ENCODE results near the gene NRXN2.
"Not testable (repeated sequence)": the region's sequence is repeated elsewhere in the genome, so short reads cannot be mapped to it uniquely, and the experiment has no call there.

The NRXN2 gene

DNA sequence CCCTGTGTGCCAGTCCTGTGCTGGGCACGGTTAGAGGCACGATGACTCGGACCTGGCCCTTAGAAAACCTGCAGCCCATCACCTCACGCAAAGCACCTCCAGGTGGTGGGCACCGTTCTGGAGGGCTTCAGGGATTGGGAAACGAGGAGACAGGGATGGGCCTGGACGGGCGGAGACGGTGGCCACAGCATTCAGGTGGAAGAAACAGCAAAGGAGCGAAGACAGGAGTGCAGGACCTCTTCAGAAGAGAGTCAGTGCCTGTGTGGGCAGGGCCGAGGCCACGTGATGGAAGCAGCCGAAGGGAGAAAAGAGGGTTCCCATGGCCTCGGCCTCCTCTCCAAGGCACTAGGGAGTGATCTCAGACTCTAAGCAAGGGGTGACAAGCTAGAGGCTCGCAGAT, 140.1 kb downstream of the NRXN2 start:
- no peak for DNase-seq

DNA sequence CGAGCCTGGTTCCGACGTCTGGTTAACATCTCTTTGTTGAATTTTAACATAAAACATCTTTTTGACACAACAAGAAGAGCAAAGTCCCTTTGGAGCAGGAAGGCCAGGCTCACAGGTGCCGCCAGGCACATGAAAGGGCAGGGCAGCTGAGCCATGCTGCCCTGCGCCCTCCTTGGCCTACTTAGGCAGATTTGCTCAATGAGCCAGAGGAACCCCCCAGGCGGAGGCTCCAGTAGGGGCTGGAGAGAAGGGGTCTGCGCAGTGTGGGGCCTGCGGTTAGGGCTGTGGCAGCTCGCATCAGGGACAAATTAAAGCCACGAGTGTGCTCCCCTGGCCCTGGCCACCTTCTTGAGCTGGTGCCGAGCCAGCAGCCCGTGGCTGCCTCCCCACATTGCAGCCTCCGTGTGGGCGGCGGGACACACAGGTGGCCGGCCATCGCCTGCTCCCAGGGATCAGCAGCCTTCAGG, 141.9 kb downstream of the NRXN2 start:
- DNase-seq: no peak

DNA sequence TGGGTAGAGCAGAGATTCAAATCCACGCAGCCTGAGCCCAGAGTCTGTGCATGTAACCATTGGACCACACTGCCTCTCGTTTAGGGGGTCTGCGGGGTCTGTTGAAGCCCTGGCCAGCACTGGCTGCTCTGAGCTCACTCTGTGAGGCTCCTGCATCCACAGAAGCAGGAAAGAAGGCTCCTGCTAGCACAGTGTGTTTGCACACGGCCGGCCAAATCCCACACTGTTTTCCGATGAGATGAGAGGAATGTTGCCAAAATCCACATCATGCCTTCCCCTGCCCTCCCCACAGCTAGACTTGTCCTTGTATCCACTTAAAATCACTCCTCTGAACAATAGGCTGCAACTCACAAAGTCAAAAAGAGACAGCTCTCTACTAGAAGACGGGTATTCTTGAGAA, 142.6 kb downstream of the NRXN2 start:
- DNase-seq: no peak

DNA sequence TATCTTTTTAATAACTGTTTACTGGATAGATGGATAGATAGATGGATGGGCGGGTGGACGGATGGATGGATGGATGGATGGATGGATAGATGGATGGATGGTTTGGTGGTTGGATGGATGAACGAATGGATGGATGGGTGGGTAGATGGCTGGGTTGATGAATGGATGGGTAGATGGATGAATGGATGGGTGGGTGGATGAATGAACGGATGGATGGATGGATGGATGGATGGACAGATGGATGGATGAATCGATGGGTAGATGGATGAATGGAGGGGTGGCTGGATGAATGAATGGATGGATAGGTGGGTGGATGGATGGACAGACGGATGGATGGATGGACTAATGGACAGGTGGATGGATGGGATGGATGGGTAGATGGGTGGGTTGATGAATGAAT, 145.8 kb downstream of the NRXN2 start:
- DNase-seq: no peak

DNA sequence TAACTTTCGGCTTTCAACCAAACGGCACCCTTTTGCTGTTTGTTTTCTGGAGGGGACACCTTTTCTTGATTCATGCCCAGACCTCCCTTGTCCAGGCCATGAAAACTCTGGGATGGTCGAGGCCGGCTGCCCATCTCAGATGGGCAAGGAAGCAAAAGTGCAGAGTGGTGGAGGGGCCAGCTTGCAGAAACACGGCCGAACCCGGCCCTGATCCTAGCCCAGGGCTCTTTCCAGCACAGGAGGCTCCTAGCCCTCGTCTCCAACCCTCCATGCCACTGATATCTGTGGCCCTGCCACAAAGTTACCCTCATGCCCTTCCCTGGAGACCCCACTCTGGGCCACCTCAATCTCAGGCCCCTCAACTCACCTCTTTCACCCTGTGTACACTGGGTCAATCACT, 150.9 kb downstream of the NRXN2 start:
- DNase-seq: no peak

DNA sequence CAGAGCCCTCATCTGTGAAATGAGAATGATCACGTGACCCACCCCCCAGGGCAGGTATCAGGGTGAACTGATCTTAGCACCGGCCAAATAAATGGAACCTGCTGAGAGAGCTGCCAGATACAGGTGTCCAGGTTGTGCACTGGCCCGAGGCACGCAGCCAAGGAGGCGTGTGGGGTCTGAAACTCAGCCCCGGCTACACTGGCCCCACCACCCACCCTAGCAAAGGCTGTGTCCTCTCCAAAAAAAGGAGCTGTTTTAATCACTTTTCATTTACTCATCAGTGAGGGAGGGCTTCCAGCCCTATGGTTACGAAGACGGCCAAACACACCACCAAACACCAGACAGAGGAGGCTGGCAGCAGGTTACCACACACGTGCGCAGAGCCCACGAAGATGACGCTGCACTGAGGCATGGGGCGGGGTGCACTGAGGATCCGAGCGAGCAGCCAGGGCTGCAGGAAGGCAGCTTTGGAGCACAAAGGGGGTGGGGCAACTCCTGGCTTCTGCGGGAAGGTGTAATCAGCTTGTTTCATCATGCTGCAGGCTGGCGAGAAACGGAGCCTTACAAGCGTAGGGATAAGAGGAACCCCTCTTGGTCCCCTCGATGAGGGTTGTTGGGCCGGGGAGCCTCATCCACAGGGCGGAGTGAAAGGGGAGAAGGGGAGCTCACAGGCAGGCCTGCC, 151.4 kb downstream of the NRXN2 start:
- DNase-seq: no peak

DNA sequence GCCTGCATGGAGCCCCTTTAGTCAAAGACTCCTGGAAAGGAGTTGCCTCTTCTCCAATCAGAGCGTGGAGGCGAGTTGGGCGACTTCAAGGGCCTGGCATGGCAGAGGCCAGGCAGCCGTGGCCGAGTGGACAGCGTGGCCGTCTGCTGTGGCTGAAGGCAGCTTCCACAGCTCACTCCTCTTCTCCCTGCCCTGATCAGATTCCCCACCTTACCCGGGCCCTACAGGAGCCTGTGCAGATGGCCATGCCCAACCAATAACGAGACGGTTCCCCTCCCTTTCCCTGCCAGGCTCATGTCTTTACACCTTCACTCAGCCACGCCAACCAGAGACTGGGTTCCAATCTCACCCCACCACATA, 152.0 kb downstream of the NRXN2 start:
- no peak for DNase-seq

DNA sequence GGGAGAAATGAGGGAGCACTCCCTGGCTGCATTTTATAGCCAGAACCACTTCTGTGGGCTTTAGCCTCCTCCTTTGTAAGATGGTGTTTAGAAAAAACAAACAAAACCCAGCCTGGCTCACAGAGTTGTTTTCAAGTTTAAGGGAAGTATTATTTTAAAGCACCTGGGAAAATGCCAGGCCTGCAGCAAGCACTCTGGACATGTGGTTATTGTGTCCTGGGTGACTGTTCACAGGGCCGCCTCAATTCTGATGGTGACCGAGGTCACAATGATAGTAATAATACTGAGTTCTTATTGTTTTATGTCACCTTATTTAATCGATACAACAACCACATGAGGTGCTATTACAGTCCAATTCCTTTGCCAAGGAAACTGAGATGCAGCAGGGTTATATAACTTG, 152.7 kb downstream of the NRXN2 start:
- no peak for DNase-seq

DNA sequence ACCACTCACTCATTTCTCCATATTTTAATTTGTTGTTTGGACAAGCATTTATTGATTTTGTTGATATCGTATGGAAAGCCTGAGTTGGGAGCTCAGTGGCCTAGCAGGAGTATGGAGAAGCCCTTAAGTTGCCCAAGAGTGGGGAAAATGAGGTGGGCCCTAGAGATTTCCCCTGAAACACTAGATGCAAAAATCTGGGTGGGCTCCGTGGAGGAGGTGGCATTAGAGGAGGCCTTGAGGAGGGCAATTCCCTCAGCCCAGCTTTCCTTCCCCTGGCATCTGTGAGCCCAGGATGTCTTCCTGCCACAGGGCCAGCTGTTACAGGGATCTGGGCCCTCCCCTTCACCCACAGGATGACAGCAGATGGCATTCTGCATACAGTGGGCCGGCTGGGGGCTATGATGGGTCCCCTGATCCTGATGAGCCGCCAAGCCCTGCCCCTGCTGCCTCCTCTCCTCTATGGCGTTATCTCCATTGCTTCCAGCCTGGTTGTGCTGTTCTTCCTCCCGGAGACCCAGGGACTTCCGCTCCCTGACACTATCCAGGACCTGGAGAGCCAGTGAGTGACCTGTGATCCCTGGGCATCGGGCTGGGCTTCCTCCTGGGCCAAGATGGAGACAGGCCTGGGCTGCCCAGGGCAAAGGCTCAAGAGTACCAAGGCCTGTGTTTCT, 153.6 kb downstream of the NRXN2 start:
- DNase-seq: no peak

DNA sequence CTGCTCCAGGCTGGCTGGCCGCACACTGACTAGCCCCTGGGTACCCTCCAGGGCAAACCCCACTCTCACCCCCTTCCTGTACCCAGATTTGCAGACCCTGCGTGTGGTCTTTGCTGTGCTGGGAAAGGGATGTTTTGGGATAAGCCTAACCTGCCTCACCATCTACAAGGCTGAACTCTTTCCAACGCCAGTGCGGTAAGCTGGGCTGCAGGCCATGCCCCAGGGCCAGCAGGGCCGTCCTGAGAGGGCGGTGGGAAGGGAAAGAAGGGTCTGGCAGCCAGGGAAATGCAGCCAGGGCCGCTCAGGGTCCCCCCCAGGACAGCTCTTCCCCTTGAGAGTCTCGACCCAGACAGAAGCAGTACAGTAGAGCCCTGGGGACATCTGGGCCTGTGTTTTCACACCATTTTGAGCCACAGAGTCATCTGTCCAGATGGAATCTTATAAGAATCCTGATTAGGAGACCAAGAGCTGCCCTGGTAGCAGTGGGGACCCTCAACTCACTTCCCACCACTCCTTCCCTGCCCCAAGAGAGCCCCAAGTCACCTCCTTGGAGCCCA, 154.3 kb downstream of the NRXN2 start:
- DNase-seq: no peak

DNA sequence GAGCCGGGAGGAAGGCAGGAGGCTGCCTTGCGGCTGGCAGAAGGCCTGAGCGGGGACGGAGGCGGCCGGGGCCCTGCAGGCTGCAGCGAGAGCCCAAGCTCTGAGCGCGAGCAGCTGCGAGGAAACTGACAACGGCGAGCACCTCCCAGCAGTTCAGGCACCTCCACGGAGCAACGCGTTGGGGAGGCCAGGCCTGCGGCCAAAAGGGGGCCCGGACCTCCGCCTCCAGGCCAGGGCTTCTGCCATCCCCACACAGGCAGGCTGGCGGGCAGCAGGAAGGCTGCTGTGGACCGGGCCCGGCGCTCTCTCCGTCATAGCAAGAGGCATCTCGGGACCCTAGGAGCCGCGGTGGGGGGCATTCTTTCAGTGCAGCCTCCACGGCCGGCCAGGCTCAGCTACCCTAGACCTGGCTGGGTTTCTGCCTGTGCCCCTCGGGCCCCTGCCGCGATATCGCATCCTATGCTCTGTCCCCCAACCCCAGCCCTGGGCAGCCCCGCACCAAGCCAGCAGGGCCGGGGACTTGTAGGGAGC, 154.9 kb downstream of the NRXN2 start:
- no peak for DNase-seq

DNA sequence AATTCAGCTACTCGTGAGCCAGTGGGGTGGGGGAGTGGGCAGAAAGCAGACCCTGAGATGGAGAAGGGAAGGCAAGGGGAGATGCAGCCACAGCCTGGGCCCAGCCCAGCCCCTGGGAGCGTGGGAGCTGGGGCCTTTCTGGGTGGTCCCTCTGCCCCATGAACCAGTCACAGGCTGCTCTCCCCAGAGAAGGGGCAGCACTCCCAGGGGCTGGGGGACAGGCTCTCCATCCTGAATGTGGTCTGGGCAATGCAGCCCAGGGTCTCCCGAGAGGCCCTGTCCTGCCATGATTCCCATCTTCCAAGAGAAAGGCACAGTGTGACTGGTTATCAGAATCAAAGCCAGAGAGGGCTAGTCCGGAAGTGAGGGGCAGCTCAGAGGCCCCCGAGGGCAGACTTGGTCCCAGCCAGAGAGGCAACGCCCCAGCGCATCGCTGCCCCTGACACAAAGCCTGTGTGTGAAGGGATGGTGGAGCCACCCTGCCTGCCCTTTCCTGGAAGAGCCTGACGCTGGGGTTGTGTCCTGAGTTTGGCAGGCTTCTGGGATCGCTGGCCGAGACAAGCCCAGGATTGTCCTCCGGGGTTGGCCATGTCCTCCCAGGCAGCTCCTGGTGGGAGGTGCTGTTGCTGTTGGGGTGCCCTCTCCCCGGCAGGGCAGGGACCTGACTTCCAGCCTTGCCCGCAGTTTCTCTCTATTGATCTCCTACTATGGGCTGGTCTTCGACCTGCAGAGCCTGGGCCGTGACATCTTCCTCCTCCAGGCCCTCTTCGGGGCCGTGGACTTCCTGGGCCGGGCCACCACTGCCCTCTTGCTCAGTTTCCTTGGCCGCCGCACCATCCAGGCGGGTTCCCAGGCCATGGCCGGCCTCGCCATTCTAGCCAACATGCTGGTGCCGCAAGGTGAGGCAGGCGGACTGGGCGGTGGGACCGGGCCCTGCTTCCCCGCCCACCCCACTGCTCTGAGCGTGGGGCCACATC, 155.8 kb downstream of the NRXN2 start:
- no peak for DNase-seq

DNA sequence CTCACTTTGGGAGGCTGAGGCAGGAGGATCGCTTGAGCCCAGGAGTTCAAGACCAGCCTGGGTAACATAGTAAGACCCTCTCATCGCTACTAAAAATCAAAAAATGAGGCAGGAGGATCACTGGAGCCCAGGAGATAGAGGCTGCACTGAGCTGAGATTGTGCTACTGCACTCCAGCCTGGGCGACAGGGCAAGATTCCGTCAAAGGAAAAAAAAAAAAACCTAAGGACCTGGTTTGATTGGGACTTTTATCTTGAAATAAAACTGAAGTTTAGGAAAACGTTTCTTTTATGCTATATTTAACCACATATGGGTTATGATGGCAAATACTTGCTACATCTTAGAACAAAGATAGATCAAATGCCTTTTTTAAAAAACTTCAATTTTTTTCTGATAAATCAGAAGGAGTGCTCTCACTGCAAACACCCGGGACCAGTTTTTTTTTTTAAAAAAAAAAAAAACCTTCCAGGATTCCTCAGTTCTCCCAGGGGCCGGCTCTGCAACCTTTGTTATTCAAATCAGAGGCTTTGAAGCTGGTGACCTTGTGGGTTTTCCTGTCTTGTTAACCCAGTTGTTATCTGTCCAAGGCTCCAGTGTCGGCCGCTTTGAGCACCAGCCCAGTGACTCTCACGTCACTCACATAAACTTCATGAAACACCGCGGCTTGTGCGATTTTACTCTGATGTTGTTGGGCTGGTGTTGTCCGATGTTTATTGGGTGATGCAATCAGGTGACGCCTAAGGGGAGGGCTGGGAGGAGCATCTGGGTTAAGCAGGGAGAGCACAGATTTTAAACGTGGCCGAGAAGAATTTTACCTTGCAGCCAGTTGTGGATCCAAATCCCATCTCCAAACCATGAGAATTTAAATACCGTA, 156.7 kb downstream of the NRXN2 start:
- DNase-seq: peak; percentile 50

DNA sequence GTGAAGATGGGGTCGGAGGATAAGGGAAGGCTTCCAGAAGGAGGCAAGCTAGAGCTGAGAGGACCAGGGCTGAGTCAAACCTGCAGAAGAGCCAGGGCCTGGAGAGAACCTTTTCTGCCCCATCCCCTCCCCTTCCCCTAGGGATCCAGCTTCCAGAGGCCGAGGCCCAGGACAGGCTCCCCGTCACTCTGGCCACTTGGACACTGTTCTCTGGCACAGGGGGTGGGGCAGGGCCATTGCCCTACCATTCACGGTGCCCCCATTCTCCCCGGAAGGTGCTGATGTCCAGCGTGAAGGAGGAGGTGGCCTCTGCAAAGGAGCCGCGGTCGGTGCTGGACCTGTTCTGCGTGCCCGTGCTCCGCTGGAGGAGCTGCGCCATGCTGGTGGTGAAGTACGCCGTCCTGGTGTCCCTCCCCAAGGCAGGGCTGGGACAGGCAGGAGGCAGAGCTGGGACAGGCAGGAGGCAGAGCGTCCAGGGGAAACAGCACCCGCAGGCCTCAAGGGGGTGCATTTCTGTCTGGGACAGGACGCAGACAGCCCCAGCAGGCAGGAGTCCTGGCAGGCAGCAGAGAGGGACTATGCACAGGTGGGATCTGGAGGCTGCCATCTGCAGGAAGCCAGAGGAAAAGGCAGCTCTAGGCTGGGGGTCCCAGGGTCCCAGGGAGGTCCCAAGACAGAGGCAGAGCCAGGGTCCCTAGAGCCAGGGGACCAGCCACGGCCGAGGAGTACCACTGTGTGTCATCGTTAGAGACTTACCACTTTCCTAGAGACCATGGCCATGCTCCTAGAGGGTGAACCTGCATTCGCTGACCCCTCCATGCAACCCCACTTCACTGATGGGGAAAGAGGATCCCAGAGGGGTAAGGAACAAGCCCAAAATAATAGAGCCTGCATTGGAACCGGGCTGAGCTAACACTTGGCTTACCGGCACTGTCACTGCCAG, 157.8 kb downstream of the NRXN2 start:
- no peak for DNase-seq

DNA sequence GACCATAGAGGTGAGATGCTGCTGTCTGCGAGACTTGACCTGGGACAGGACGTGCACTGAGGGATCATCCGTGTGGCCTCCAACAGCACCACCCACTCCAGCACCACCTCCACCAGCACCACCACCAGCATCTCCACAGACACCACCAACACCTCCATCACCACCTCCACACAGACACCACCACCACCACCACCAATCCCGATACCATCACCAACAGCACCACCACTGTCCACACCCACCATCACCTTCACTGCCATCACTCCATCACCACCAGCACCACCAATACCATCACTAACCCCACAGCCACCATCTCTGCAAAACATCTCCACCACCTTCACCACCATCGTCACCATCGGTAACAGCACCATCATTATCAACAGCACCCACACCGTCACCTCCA, 158.6 kb downstream of the NRXN2 start:
- no peak for DNase-seq

DNA sequence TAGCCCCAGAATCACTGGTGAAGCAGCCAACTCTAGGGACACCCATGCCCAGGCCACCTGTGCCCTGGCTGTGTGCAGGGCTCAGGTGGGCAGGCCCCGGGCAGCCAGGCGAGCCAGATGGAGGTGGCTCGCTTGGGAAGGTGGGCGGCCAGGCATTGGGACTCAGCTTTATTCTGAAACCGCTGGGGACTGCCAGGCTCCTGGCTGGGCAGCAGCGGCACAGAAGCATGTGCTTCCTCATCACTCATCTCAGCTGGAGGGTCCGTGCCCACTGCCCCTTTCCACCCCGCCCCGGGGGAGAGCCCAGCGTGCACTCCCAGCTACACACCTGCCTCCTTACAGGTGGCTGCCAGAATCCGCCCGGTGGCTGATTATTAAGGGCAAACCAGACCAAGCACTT, 159.0 kb downstream of the NRXN2 start:
- DNase-seq: no peak

DNA sequence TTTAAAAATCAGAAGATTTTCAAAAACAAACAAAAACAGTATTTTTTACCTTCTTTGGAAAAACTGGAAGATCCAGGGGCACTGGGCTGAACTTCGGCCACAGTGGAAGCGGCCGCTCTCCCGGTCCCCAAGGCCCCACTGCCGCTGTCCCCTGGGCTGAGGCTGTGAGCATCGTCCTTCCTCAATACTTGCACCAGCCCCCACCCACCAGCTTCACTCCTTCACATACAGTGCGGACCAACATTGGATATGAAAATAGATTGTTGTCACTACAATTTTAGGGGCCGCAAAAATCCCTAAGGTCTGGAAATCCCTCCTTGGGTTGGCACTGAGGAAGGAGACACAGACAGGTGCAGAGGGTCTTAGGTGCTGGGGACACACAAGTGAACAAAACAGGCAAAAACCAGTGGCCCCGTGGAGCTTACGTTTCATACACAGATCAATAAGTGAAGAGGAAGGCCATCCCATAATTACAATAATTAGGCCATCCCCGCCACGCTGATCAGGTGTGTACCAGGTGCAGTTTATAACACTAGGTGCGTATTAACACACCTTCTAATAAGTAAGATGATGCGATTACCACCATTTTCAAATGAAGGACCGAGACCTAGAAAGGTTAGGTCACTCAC, 160.2 kb downstream of the NRXN2 start:
- DNase-seq: no peak

DNA sequence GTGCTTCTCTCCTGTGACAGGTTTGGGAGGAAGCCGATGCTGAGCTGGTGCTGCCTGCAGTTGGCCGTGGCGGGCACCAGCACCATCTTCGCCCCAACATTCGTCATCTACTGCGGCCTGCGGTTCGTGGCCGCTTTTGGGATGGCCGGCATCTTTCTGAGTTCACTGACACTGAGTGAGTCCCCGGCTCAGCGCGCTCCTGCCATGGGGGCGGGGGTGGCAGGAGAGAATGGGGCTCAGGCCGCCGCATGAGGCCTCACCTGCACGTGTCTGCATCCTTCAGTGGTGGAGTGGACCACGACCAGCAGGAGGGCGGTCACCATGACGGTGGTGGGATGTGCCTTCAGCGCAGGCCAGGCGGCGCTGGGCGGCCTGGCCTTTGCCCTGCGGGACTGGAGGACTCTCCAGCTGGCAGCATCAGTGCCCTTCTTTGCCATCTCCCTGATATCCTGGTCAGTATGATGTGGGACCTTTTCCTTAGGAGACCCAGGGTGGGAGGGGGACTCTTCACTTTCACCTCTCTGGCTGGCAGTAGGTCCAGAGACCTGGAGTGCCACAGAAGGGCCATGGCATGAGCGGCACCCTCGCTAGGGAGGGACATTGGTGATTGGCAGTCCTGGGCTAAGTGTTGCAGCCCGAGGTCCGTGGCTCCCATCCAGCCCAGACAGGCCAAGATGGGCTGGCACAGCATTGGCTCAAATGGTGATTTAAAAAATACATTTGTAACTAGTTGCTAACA, 160.8 kb downstream of the NRXN2 start:
- no peak for DNase-seq

DNA sequence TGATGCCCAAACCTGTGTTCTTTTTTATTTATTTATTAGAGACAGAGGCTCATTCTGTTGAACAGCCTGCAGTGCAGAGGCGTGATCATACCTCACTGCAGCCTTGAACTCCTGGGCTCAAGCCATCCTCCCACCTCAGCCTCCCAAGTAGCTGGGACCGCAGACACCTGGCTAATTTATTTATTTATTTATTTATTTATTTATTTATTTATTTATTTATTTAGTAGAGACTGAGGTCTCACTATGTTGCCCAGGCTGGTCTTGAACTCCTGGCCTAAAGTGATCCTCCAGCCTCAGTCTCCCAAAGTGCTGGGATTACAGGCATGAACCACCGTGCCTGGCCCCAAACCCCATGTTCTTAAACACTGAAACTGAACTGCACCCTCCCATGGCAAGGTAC, 161.6 kb downstream of the NRXN2 start:
- not testable (repeated sequence) for DNase-seq

DNA sequence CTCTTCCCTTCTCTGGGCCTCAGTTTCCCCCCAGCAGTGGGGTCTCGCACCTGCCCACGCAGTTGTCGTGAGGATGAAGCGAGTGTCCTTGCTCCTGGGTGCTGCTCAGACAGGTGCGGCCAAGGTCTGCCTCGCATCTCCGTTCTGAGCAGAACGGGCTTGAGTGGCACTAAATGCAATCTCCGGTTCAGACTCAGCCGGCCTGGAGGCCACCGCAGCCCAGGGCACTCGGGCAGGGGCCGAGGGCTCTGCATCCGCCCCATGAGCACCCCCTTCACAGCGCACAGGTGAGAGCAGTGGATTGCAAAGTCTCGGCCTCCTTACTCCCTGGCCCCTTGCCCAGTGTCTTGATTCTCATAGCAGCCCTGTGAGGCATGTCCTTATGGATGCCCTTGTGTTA, 162.1 kb downstream of the NRXN2 start:
- DNase-seq: no peak

Measured in activated CD4-positive, alpha-beta T cell treated with anti-CD3 and anti-CD28 coated beads for 48 hours (primary cell).